Sigmoid colon (tissue), 7 donors: ENCODE measurements around the gene SLC13A4. TPM values are rescaled to one million over a fixed set of nuclear protein-coding genes. Genes with fewer than 3 reads are reported as not detected.
"Not testable (repeated sequence)": the region's sequence is repeated elsewhere in the genome, so short reads cannot be mapped to it uniquely, and the experiment has no call there.

Source experiments
- DNase-seq: peaks from one replicate; pipeline ENCODE4 v3.0.0-alpha.2; 2019
- H3K27ac ChIP-seq, 4 donors: fragments of 200-600 bp; sonication (generic); one replicate each; pipeline ENCODE4 v1.5.1; 2016 to 2019; ENCODE audit warnings: mild to moderate bottlenecking in 1 of 4
- H3K27me3 ChIP-seq, 3 donors: fragments of 200-600 bp; sonication (generic); one replicate each; pipeline ENCODE4 v1.5.1; 2019; ENCODE audit warnings: mild to moderate bottlenecking in 1 of 3
- H3K36me3 ChIP-seq, 4 donors: fragments of 200-600 bp; sonication (generic); one replicate each; pipeline ENCODE4 v1.5.1; 2016 to 2019
- H3K4me1 ChIP-seq, 4 donors: fragments of 200-600 bp; sonication (generic); one replicate each; pipeline ENCODE4 v1.5.1; 2017 to 2019
- H3K4me3 ChIP-seq, 4 donors: fragments of 200-600 bp; sonication (generic); one replicate each; pipeline ENCODE4 v1.5.1; 2017 to 2019; ENCODE audit warnings: mild to moderate bottlenecking in 2 of 4, moderate library complexity in 1 of 4
- H3K9me3 ChIP-seq, 4 donors: fragments of 200-600 bp in 3 of 4; sonication (generic) in 3 of 4; one replicate each; pipeline versions ENCODE4 v1.5.1 to v1.6.1; 2013 to 2019
- EP300 ChIP-seq, 4 donors: sonication (generic); formaldehyde crosslinking; IDR thresholded peaks; one replicate each; pipeline ENCODE4 v1.6.1; 2017; ENCODE audit warnings: antibody characterized with exemption in 4 of 4
- POLR2A ChIP-seq, 2 donors: fragments of 450-650 bp; IDR thresholded peaks; one replicate each; pipeline ENCODE4 v1.6.1; 2016; ENCODE audit warnings: antibody characterized with exemption in 2 of 2, mild to moderate bottlenecking in 2 of 2, moderate library complexity in 2 of 2
- POLR2AphosphoS5 ChIP-seq, 4 donors: sonication (generic); formaldehyde crosslinking; IDR thresholded peaks; one replicate each; pipeline ENCODE4 v1.6.1; 2017; ENCODE audit warnings: antibody characterized with exemption in 4 of 4
- WGBS, 2 donors: extraction: QIAGEN DNeasy Blood & Tissue Kit; methylation state at CpG; one replicate each; pipeline ENCODE4 v1.1.7; 2013; 5-methylcytosine and 5-hydroxymethylcytosine counted together
- intact Hi-C: fragments of 100-400 bp; cut with DNase I; formaldehyde crosslinking; loops from one replicate; pipeline ENCODE4 v1.15.1; 2023
- polyA plus RNA-seq, 3 donors: library from polyadenylated mRNA; stranded (reverse); fragments of 200-250 nt; gene quantifications; one replicate each; pipeline ENCODE4 v1.2.3, GENCODE V29; 2013
- total RNA-seq, 4 donors: library from RNA; depleted of rRNA; stranded (reverse); fragments of >200 nt; gene quantifications; one replicate each; pipeline ENCODE4 v1.1.0, GENCODE V29; 2016
- TF ChIP-seq, protein P1 (sequence below), 4 experiments: fragments of 450-650 bp in 3 of 4; fragments of 200-600 bp in 1 of 4; IDR thresholded peaks; one replicate each; pipeline ENCODE4 v1.5.1; 2016 to 2019; ENCODE audit warnings: antibody characterized with exemption in 4 of 4, mild to moderate bottlenecking in 3 of 4, moderate library complexity in 2 of 4
- donor health status: healthy with polysubstance abuse.
- donor health status: Bipolar disorder and iron deficiency.
- donor health status: healthy.

Gene SLC13A4
- total and polyA plus RNA-seq, 7 donors, result 0.12 to 0.60 (median 0.28) TPM; not detected in 4

DNA sequence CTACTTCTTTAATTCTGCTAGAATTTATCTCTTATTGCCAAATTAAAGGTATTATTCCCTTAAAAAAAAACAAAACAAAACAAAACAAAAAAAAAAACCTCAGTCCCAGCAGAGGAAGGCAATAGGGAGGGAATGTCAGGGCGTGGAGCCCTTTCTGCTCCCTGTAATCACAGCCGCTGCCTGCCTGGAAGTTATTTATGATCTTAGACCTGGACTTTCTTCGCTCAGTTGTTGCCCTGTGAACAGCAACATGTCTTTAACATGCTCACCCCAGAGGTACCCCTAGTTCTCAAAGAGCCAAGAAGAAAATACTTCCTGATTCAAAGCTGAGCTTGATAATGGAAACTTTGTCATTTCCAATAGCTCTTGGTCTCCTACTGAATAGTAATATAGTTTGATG, 12.9 kb upstream of the SLC13A4 start:
- H3K36me3 ChIP-seq, result no peaks in the 10 kb centered on the region
- peaks cover 0 to 20% (median 17%) of the 10 kb centered on the region in 4 donors for H3K4me1 ChIP-seq
- WGBS, 2 donors, result 29 to 81% methylated on average over 3 of the region's 3 CpGs
- no peak overlapping the region for H3K4me3 ChIP-seq
- intact Hi-C loops, result no loop called here
- no peak overlapping the region for H3K27ac ChIP-seq
- no peaks in the 10 kb centered on the region for H3K27me3 ChIP-seq
- TF ChIP-seq POLR2AphosphoS5 (IDR thresholded peaks at IDR 0.05), result no peak
- no peak for TF ChIP-seq POLR2A (IDR thresholded peaks at IDR 0.05)
- TF ChIP-seq, protein P1, sequence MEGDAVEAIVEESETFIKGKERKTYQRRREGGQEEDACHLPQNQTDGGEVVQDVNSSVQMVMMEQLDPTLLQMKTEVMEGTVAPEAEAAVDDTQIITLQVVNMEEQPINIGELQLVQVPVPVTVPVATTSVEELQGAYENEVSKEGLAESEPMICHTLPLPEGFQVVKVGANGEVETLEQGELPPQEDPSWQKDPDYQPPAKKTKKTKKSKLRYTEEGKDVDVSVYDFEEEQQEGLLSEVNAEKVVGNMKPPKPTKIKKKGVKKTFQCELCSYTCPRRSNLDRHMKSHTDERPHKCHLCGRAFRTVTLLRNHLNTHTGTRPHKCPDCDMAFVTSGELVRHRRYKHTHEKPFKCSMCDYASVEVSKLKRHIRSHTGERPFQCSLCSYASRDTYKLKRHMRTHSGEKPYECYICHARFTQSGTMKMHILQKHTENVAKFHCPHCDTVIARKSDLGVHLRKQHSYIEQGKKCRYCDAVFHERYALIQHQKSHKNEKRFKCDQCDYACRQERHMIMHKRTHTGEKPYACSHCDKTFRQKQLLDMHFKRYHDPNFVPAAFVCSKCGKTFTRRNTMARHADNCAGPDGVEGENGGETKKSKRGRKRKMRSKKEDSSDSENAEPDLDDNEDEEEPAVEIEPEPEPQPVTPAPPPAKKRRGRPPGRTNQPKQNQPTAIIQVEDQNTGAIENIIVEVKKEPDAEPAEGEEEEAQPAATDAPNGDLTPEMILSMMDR (IDR thresholded peaks at IDR 0.05), result no peak
- no peak for DNase-seq
- no peaks in the 10 kb centered on the region for H3K9me3 ChIP-seq

DNA sequence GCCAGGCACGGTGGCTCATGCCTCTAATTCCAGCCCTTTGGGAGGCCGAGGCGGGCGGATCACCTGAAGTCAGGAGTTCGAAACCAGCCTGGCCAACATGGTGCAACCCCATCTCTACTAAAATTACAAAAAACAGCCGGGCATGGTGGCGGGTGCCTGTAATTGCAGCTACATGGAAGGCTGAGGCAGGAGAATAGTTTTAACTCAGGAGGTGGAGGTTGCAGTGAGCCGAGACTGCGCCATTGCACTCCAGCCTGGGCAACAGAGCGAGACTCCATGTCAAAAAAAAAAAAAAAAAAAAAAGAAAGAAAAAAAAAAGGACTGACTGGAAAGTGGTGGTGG, 9.3 kb upstream of the SLC13A4 start:
- H3K4me1 ChIP-seq, DNase-seq, H3K4me3 ChIP-seq, intact Hi-C loops, H3K27ac ChIP-seq, H3K27me3 ChIP-seq, H3K9me3 ChIP-seq, H3K36me3 ChIP-seq: not testable (repeated sequence)
- WGBS, 2 donors, result 94% methylated on average over 10 of the region's 10 CpGs

DNA sequence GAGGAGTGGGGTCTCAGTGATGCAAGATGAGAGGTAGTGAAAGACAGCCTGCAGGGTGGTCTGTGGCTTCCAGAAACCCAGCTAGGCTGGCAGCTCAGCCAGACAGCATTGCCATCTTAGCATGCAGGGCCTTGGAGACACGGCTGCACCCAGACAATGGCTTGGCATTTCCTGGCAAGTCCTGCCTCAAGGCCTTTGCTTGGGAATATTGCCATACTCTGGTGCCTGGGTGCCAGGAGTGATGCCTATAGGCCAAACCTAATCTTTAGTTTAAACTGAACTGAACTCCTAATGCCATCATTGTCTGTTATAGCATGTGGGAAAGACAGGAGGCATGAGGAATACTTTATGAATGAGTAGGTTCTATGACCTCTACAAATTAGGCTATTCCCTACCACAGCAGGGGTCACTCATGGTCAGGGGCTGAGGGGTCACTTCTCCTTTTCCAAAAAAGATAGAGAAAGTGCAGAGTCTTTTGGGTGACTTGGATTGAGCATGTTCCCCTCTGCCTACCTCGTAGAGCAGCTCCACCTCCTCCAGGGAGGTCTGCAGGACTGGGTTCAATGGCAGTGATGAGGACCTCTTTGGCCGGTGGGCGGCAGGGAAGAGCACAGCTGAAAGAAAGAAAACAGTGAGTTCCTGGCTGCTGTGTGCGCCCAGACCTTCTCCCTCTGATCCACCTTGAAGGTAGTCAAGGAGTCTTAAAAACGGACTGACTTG, 8.8 kb upstream of the SLC13A4 start:
- H3K36me3 ChIP-seq, result no peaks in the 10 kb centered on the region
- DNase-seq, result no peak
- 85 to 89% methylated on average over 6 of the region's 6 CpGs for WGBS, 2 donors
- H3K4me1 ChIP-seq, result peaks cover 0 to 3% (median under 1%) of the 10 kb centered on the region in 4 donors
- H3K27ac ChIP-seq, result no peak overlapping the region
- H3K4me3 ChIP-seq, result no peak overlapping the region
- TF ChIP-seq, protein P1 (IDR thresholded peaks at IDR 0.05), result no peak
- TF ChIP-seq POLR2A (IDR thresholded peaks at IDR 0.05), result no peak
- TF ChIP-seq POLR2AphosphoS5 (IDR thresholded peaks at IDR 0.05), result no peak
- no peak for TF ChIP-seq EP300 (IDR thresholded peaks at IDR 0.05)
- no peaks in the 10 kb centered on the region for H3K9me3 ChIP-seq
- intact Hi-C loops, result no loop called here
- H3K27me3 ChIP-seq, result no peaks in the 10 kb centered on the region

DNA sequence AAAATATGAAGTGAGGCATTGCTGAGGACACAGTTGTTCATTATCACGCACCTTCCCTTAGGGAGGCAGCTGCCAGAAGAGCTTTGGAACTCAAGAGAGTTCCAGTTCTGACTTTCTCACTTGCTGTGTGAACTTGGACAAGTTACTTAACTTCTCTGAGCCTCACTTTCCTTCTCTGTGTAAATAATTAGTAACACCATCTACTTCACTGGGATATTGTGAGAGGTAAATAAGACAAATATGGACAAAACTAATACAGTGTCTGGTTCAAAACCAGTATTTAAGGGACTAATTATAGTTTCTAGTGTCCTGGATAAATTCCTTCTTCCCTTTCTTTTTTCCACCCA, 6.3 kb upstream of the SLC13A4 start:
- DNase-seq, result no peak
- peaks cover 0 to 11% (median 6%) of the 10 kb centered on the region in 4 donors for H3K4me1 ChIP-seq
- 87 to 96% methylated on average over 1 of the region's 1 CpG for WGBS, 2 donors
- TF ChIP-seq POLR2A (IDR thresholded peaks at IDR 0.05) (no peak), EP300 (IDR thresholded peaks at IDR 0.05) (no peak)
- no peak overlapping the region for H3K4me3 ChIP-seq
- H3K27me3 ChIP-seq, result no peaks in the 10 kb centered on the region
- intact Hi-C loops, result no loop called here
- no peaks in the 10 kb centered on the region for H3K9me3 ChIP-seq
- no peaks in the 10 kb centered on the region for H3K36me3 ChIP-seq
- H3K27ac ChIP-seq, result no peak overlapping the region

DNA sequence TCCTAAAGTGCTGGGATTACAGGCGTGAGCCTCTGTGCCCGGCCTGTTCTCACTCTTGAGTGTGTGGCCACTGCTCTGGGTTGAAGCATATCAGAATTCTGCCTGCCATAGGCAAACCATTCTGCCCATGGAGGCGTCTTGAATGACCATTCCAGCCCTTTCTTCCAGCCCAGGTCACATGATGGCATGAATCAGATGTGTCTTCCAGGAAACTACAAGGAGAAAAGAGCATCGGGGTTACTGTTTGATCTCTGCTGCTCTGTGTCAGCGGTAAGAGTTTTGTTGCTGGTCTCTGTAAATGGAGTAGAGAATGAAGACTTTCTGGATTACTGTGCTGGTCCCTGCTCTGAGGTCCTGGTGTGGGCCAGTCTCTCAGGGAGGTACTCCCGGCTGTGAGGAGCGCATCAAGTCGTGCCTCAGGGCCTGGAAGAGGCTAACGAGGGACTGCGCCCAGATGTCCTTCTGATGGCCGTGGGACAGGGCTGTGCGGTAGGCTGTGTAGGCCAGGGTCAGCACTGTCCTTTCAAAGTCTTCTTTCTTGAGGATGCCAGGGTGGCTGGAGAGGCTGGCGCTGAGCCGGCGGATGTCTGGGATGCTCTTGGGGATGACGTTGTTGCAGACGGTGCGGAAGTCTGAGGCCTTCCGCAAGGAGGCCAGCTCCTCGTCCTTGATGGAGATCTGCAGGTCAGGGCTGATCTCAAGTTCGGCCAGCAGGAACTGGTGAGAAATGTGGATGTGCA, 5.8 kb upstream of the SLC13A4 start:
- WGBS, 2 donors, result 92 to 93% methylated on average over 21 of the region's 21 CpGs

More for the DNA sequence above, 5.8 kb upstream of the SLC13A4 start:
- no peaks in the 10 kb centered on the region for H3K36me3 ChIP-seq
- peaks cover 0 to 17% (median 12%) of the 10 kb centered on the region in 4 donors for H3K4me1 ChIP-seq
- no peaks in the 10 kb centered on the region for H3K9me3 ChIP-seq
- no peak for DNase-seq
- intact Hi-C loops, result no loop called here
- TF ChIP-seq POLR2A (IDR thresholded peaks at IDR 0.05), result no peak
- TF ChIP-seq EP300 (IDR thresholded peaks at IDR 0.05), result no peak
- TF ChIP-seq, protein P1 (IDR thresholded peaks at IDR 0.05), result no peak
- no peak for TF ChIP-seq POLR2AphosphoS5 (IDR thresholded peaks at IDR 0.05)
- no peak overlapping the region for H3K27ac ChIP-seq
- no peaks in the 10 kb centered on the region for H3K27me3 ChIP-seq
- no peak overlapping the region for H3K4me3 ChIP-seq
